DND-41 (cell line): ENCODE data around the gene ZNF726.
"Not testable (repeated sequence)": the region's sequence is repeated elsewhere in the genome, so short reads cannot be mapped to it uniquely, and the experiment has no call there.

Source experiments
- ATAC-seq: fragments of 200-7000 bp; cut with Tn5 transposase; 3 replicates; pipeline ENCODE4 v1.9.1; 2021; ENCODE audit warnings: low read depth; ENCODE audit not compliant: insufficient read depth
- DNase-seq: peaks from one replicate; pipeline ENCODE4 v3.0.0-alpha.2; 2020
- H2AFZ ChIP-seq: 2 replicates; pipeline ENCODE4 v1.6.0; 2012; ENCODE audit warnings: low read depth, low read length
- H3K27ac ChIP-seq: 2 replicates; pipeline ENCODE4 v1.5.1; 2012; ENCODE audit warnings: low read length, inconsistent platforms
- H3K27me3 ChIP-seq: fragments of 200-600 bp; sonication (generic); 2 replicates; pipeline ENCODE4 v1.6.0; 2012; ENCODE audit warnings: low read length, mild to moderate bottlenecking, inconsistent platforms; ENCODE audit not compliant: insufficient read depth, poor library complexity
- H3K36me3 ChIP-seq: 2 replicates; pipeline ENCODE4 v1.5.1; 2012; ENCODE audit warnings: low read length, inconsistent platforms; ENCODE audit not compliant: insufficient read depth
- H3K4me1 ChIP-seq: 2 replicates; pipeline ENCODE4 v1.5.1; 2012; ENCODE audit warnings: mild to moderate bottlenecking, low read length; ENCODE audit not compliant: insufficient read depth
- H3K4me2 ChIP-seq: 2 replicates; pipeline ENCODE4 v1.6.0; 2012; ENCODE audit warnings: mild to moderate bottlenecking, moderate library complexity, low read length, inconsistent platforms; ENCODE audit not compliant: insufficient read depth
- H3K4me3 ChIP-seq, 2 experiments: fragments of 200-600 bp in 1 of 2; shearing (Covaris generic) in 1 of 2; 2 replicates each; pipeline ENCODE4 v1.5.1; 2012 to 2016; ENCODE audit warnings: inconsistent platforms in 2 of 2, low read length in 2 of 2, mild to moderate bottlenecking in 2 of 2, low read depth in 1 of 2, moderate library complexity in 1 of 2
- H3K79me2 ChIP-seq: 2 replicates; pipeline ENCODE4 v1.6.0; 2012; ENCODE audit warnings: low read length, inconsistent platforms; ENCODE audit not compliant: insufficient read depth
- H3K9ac ChIP-seq: 2 replicates; pipeline ENCODE4 v1.6.0; 2012; ENCODE audit warnings: low read depth, mild to moderate bottlenecking, inconsistent platforms, low read length, moderate library complexity
- H3K9me3 ChIP-seq: 2 replicates; pipeline ENCODE4 v1.5.1; 2012; ENCODE audit warnings: low read length, moderate library complexity, mild to moderate bottlenecking, inconsistent platforms; ENCODE audit not compliant: insufficient read depth, severe bottlenecking
- H4K20me1 ChIP-seq: 2 replicates; pipeline ENCODE4 v1.6.0; 2012; ENCODE audit warnings: low read length; ENCODE audit not compliant: insufficient read depth
- CTCF ChIP-seq: IDR thresholded peaks from 2 replicates; pipeline ENCODE4 v1.5.1; 2012; ENCODE audit warnings: borderline replicate concordance, low read length, moderate library complexity, mild to moderate bottlenecking; ENCODE audit not compliant: poor library complexity, severe bottlenecking; ENCODE audit errors: extremely low read depth
- EZH2 ChIP-seq: IDR thresholded peaks from 3 replicates; pipeline ENCODE4 v1.6.1; 2012; ENCODE audit warnings: borderline replicate concordance, low read depth, mild to moderate bottlenecking, moderate library complexity, low read length, inconsistent platforms; ENCODE audit not compliant: severe bottlenecking

ZNF726 gene

GRCh38 chr19:23884363-23884762, 30.3 kb upstream of the ZNF726 start:
- no peak for TF ChIP-seq CTCF
- no peak for TF ChIP-seq EZH2
- no peaks in the 10 kb centered on the region for H3K79me2 ChIP-seq
- H3K36me3 ChIP-seq, result no peaks in the 10 kb centered on the region
- no peak overlapping the region for H3K9ac ChIP-seq
- H3K4me1 ChIP-seq, result no peaks in the 10 kb centered on the region
- no peak overlapping the region for H3K4me2 ChIP-seq
- DNase-seq (no peak), ATAC-seq (no peak)
- H3K27me3 ChIP-seq, result peaks cover 6% of the 10 kb centered on the region
- no peaks in the 10 kb centered on the region for H4K20me1 ChIP-seq
- H2AFZ ChIP-seq, result no peak overlapping the region
- H3K4me3 ChIP-seq, result no peak overlapping the region
- H3K27ac ChIP-seq, result no peak overlapping the region
- peaks cover 5% of the 10 kb centered on the region for H3K9me3 ChIP-seq

- Histone ChIP-seq H3K9ac (no peak overlapping the region), H3K79me2 (no peaks in the 10 kb centered on the region), H3K4me2 (no peak overlapping the region)
Measured at GRCh38 chr19:23887642-23888041, 27.0 kb upstream of the ZNF726 start.

GRCh38 chr19:23896096-23896495, 18.6 kb upstream of the ZNF726 start:
- H3K4me3 ChIP-seq, H3K79me2 ChIP-seq, H3K4me1 ChIP-seq, H4K20me1 ChIP-seq, H3K4me2 ChIP-seq, H3K27ac ChIP-seq, ATAC-seq, H3K27me3 ChIP-seq, H3K9ac ChIP-seq, DNase-seq, H2AFZ ChIP-seq, H3K36me3 ChIP-seq: not testable (repeated sequence)
- H3K9me3 ChIP-seq, result peaks cover 11% of the 10 kb centered on the region

More at GRCh38 chr19:23887642-23888041, 27.0 kb upstream of the ZNF726 start:
- Histone ChIP-seq H2AFZ (no peak overlapping the region), H4K20me1 (no peaks in the 10 kb centered on the region), H3K36me3 (no peaks in the 10 kb centered on the region), H3K27me3 (no peaks in the 10 kb centered on the region), H3K4me3 (no peak overlapping the region), H3K27ac (no peak overlapping the region), H3K9me3 (peaks cover 5% of the 10 kb centered on the region), H3K4me1 (no peaks in the 10 kb centered on the region)
- no peak for ATAC-seq
- DNase-seq, result no peak
- TF ChIP-seq CTCF (no peak), EZH2 (no peak)

GRCh38 chr19:23896912-23897311, 17.8 kb upstream of the ZNF726 start:
- ATAC-seq (no peak), DNase-seq (no peak)
- Histone ChIP-seq H2AFZ (no peak overlapping the region), H3K9ac (no peak overlapping the region), H3K27ac (no peak overlapping the region), H3K27me3 (no peaks in the 10 kb centered on the region), H3K36me3 (no peaks in the 10 kb centered on the region), H3K9me3 (peaks cover 11% of the 10 kb centered on the region), H3K4me2 (no peak overlapping the region), H3K79me2 (no peaks in the 10 kb centered on the region), H3K4me3 (no peak overlapping the region), H3K4me1 (no peaks in the 10 kb centered on the region), H4K20me1 (no peaks in the 10 kb centered on the region)
- TF ChIP-seq EZH2 (no peak), CTCF (no peak)
